HG02759 (cell line): ENCODE measurements around the gene ADAM33.
A peak's percentile ranks its signal among the peaks of the same experiment; 100 is the strongest.

Experiments used
- ATAC-seq: cut with Tn5 transposase; IDR thresholded peaks from one replicate; pipeline ENCODE4 v1.9.1; 2021; ENCODE audit warnings: mild to moderate bottlenecking, moderate library complexity; ENCODE audit not compliant: unreplicated experiment

Gene ADAM33

DNA sequence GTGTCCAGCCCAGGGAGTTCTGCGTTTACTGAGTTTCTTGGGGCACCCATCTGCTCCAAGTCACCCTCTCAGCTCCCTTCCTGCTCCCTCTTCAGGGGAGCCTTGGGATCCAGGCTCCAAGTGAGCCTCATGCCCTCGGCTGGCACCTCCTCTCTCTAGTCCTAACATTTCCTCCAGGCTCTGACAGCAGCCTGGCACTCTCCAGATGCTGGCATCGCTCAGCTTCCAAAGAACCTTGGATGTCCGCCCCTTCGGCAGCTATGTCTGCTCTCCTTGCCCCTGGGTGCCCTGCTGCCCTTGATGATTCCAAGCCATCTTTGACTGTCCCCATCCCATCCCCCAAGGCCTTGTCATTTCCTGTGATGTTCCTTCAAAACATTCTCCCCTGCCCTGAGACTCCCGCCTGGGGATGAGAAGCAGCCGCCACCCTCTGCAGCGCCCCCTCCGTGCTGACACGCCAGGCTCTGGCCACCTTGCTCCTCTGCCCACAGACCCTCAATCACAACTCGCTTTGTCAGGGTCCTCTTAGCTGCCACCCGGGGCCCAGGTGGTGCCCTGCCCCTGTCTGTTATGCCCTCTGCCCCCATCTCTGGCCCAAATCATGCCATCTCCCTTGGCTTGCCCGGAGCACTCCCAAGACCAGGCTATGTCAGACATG lies 12.0 kb downstream of the ADAM33 start:
- no peak for ATAC-seq

DNA sequence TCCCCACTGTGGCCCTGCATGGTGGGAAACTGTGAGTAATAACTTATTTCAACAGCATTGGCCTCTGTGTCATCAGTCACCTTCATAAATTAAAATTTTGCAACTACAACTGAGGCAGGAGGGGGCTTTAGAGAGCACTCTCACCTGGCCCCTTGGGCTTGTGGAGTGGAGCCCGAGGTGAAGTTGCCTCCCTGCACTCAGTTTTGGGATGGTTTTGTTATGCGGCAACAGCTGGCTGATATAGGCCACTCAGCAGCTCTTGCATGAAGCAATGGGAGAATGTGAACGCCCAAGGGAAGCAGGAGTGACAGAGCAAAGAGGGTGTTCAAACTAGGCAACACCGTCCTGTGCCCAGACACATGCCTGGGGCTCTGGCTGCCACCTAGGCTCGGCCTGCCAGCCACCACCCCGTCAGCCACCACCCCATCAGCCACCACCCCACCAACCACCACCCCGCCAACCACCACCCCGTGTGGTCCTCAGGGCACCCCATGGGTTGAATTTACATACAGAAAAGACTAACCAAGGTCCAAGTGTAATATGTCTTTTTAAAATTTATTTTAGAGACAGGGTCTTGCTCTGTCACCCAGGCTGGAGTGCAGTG lies 14.3 kb downstream of the ADAM33 start:
- ATAC-seq = no peak

DNA sequence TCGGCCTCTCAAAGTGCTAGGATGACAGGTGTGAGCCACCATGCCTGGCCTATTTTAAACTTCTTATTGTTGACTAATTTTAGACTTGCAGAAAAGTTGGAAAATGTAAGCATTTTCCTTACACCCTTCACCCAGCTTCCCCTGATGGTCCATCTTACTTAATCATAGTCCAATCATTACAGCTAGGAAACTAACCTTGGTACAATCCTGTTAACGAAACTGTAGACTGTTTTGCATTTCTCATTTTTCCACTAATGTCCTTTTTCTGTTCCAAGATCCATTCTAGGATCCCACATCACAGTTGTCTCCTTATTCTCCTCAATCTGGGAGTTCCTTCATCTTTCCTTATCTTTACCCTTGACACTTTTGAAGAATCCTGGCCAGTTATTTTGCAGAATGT lies 18.0 kb downstream of the ADAM33 start:
- ATAC-seq = no peak

DNA sequence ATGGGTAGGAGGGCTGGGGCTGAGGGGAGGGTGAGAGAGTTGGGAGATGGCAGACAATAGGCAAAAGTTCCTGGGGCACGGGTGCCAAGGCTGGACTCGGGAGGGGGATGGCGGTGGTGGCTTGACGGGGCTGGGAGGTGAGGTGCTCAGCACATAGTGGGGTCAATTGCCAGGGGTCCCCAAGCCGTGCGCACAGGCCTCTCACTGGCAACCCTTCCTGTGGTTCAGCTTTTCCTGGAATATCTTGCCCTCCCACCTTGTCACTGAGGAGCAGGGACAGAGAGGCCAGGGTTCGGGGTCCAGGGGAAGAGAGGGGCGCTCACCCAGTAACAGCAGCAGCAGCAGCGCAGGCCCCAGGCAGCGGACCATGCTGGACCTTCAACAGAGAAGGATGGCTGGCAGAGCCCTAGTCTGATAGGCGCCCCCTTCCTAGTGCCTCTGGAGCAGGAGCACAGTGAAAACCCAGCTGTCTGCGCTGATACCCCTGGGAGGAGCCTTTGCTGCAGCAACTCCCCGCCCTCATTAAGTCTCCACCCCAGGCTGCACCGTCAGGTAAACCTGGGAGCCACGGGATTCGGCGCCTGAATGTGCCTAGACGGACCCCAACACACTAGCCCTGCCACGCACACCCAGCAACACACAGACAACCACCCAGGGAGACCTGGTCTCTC lies 18.6 kb downstream of the ADAM33 start, which contains the start of gene GFRA4:
Gene GFRA4 (minus strand): TSS at position 369 of the 671 bp plus-strand sequence. CDS start 0 bp downstream, at position 369.
- ATAC-seq = no peak

DNA sequence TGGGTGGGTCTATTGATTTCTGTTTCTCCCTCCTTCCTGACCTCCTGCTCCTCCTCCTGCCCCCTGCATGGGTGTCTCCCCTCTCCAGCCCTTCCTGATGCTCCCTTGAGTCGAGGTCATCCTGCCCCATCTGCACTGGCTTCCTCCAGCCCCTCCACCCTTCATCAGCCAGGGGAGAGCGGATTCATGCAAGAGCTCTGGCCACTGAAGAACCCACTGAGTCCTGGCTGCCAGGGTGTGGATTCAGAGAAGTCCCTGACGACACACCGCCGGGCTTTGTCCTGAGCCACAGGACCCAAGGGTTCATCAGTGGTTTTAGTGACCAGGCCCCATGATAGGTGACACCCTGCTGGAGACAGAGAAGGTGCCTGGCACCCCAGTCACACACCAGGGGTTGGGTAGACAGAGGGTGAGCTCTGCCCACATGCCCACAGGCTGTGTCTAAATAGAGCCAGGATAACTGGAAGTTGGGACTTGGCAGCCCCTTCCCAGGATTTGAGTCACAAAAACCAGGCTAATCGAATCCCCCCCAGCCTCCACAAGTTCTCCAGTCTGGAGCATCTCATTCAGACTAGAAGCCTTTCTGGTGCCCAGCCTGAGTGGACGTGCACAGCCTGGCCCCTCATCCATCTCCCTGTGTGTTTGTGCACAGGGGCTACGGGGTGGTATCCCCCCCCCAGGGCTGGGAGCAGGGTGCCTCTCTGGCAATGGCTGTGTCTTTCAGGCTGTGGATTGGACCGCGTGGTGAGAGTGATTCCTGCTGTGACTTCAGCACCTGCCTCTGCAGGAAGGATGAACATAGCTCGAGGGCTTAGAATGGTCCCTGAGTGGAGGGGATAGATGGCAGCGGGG lies 19.8 kb downstream of the ADAM33 start:
- no peak for ATAC-seq

DNA sequence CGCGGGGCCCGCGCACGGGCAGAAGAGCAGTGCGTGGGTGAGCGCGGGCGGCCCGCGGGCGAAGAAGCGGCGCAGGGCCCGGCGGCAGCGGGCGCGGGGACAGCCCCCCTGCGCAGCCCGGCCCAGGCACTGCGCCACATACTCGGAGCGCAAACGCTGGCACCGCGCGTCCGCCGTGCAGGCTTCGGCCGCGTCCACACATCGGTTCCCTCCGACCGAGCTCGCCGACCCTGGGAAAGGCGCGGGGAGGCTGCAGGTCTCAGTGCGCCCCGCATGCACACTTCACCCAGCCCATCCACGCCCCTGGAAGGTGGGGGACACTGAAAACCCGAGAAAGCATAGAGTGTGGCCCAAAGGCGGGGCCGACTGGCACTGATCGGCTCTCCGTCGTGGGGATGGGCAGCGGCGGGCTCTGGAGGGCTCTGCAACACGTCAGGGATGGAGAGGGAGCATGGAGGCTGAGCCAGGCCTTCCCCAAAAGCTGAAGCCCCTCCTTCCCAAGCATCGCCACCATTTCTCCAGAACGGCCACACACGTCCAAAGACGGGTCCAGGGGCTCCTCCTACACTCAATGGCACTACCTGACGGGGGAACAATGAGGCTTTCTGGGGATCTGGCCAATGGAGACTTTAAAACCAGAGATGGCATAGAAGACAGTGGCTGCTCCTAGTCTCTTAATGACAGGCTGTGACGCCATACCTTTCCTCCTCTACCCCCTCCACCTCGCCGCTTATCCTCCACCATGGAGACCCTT lies 20.6 kb downstream of the ADAM33 start:
- no peak for ATAC-seq

DNA sequence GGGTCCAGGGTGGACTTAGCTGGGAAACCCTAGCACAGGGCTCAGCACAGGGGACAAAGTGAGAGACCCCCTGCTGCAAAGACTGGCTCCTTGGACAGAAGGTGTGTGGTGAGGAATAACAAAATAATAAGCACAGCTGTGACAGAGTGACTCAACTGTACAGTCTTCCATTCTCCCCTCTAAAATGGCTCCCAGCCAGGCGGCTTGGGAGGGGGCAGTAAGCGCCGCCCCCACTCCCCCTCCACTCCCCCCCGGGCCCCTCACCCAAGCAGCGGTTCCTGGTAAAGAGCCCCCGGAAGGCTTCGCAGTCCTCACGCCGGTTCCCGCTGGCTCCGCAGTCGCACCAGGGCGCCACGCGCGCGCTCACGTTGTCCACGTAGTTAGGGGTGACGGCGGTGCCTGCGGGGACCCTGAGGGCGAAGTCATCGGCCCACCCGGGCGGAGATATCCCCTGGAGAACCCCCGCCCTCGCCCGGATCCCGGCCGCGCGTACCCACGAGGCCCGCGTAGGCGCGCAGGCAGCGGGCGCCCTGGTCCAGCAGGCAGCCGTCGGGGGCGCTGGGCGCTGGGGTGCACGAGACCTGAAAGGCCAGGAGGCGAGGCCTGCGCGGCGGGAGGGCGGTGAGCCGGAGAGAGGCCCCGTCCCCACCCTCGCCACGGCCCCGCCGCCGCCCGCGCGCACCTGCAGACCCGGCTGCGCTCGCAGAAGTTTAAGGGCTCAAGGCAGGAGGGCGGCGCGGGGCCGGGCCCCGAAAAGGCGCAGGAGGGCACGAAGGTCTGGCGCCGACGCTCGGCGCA lies 21.3 kb downstream of the ADAM33 start:
- ATAC-seq = no peak

DNA sequence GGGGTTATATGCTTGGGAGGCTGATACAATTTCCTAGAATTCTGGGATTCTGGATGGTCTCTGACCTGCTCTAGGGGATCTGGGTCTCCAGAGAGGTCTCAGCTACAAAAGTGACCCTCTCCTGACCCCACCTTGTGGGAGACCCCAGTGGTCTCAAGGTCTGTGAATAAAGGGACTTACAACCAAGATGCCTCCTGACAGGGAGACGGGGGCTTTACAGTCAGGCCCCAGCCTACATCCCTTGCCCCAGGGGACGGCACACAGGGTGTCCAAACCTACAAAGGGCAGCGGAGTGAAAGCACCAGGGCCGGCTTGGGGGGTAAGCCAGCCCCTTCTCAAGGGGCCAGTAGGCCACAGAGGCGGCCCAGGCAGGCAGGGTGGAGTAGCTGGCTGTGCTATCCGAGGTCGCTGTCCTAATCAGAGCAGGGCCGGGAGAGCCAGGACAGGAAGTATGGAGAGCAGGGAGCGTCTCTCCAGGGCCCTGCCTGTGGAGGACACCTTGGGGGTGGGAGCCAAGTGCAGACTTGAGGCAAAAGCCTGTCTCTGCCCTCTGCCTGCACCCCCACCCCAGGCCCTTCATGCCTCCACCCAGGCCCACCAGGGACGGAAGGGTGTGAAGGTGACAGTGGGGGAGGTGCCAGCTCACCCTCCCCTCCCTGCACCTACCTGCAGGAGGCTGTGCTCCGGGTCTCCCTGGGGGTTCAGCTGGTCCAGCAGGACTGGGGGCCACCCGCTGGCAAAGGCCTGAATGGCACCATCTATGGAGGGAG lies 22.1 kb downstream of the ADAM33 start:
- ATAC-seq = no peak

DNA sequence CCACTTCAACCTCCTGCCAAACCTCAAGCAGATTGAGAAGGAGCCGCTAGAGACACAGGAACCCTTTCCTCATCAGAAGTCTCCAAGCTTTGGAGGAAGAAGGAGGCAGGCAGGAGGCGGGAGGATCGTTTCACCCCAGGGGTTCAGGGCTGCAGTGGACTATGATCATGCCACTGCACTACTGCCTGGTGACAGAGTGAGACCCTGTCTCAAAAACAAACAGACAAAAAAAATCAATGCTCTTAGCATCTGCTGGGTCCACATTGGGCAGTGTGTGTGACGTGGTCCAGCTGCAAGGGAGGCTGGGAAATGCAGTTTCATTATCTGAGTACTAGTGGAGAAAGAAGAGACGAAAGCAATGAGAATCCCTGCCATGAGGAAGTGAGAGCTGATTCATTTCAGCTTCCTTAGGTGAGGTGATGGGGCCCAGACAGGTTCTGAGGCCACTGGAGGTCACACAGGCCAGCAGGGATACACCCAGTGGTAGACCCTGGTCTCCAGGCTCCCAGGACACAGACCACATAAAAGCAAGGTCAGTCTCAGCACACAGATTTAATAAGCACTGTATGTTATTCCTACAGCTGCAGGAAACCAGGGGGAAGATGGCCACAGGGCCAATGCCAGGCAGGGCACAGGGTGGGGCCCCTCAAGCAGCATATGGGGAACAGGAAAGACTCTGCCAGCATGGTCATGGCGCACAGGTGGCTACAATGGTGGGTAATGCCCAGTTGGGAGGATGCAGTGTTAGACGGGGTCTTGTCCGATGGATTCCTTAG lies 22.9 kb downstream of the ADAM33 start:
- ATAC-seq = peak; percentile 89

DNA sequence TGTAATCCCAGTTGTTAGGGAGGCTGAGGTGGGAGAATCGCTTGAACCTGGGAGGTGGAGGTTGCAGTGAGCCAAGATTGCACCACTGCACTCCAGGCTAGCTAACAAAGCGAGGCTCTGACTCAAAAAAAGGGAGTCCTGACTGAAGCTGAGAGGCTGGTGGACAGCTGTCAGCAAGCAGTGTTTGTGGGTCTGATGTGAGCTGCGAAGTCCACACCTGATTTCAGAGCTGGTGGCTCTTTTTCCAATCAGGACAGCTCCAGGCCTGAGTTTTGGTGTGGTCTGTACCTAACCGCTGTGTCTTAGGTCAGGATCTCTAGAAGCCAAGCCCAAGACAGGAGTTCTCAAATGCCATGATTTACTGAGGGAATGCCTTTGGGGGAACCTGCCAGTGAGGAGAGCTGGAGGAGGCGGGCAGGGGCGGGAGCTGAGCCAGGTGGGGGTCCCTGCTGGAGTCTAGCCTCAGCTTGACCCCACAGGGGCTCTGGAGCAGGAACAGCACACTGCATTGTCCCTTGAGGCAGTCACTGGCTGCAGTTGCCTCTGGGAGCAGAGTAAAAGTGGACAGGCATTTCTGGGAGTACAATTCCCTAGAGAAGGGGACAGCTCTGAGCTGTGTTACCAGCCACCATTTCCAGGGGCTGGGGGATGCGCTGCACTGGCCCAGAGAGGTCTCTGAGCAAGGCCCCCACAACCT lies 23.6 kb downstream of the ADAM33 start:
- no peak for ATAC-seq

DNA sequence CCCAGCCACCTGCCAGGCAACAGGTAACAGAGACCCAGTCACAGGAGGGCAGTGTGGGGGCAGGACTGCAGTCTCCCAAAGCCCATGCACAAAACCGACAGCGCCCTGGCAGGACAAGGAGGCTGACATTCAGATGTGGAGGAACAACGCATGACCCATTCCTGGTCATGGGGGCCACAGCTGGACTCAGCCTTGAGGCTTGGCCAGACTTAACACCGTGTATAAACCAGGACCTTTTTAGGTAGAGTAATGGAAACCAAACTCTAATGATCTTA lies 26.7 kb downstream of the ADAM33 start:
- ATAC-seq = no peak

DNA sequence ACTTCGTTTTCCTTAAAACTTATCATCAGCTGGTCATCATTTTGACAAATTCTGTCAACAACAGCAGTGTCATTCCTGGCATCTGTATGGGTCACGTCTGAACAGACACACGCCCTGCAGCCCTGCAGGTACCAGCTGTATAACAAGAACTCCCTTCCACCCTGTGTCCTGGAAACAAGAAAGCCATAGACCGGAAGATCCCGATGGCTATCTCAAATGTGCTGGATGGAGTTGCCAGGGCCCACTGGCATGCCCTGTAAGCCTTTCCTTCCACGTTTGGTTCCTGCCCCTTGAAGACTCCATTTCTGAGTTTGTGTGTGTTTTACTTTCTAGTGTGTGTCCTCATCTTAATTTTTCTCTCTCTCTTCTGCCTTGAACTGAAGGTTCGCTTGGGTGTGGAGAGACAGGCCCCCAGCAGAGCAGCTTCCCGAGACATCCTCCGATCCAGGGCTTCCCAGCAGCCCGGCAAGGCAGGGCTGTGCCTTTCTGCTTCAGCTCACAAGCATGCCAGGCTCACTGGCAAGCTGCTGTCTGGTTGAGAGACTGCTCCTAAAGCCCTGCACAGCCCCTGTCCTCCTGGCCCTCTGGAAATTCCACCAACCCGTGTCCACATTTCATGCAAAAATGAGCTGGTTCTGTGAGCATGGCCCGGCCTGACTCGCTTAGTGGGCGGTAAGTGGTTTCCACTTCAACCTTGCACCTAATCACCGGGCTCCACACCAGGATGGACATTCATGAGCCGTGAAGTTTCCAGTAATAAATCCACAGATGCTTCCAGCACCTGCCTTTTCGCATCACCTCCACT lies 27.3 kb downstream of the ADAM33 start:
- ATAC-seq = no peak

DNA sequence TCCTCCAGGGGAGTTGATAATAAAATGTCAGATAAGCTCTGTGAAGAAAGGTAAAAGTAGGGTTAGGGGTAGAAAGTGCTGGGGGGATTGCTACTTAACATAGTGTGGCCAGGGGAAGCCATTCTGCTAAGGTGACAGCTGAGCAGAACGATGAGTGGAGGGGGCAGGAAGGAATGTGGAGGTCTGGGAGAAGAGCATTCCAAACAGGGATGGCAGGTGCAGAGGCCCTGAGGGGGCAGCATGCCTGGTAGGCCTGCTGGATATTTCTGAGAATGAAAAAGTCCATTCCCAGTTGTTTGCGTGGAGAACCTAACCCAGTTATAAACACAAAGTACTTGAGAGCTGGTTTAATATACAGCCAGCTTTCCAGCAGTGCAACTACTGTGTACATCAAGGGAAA lies 27.9 kb downstream of the ADAM33 start:
- no peak for ATAC-seq

DNA sequence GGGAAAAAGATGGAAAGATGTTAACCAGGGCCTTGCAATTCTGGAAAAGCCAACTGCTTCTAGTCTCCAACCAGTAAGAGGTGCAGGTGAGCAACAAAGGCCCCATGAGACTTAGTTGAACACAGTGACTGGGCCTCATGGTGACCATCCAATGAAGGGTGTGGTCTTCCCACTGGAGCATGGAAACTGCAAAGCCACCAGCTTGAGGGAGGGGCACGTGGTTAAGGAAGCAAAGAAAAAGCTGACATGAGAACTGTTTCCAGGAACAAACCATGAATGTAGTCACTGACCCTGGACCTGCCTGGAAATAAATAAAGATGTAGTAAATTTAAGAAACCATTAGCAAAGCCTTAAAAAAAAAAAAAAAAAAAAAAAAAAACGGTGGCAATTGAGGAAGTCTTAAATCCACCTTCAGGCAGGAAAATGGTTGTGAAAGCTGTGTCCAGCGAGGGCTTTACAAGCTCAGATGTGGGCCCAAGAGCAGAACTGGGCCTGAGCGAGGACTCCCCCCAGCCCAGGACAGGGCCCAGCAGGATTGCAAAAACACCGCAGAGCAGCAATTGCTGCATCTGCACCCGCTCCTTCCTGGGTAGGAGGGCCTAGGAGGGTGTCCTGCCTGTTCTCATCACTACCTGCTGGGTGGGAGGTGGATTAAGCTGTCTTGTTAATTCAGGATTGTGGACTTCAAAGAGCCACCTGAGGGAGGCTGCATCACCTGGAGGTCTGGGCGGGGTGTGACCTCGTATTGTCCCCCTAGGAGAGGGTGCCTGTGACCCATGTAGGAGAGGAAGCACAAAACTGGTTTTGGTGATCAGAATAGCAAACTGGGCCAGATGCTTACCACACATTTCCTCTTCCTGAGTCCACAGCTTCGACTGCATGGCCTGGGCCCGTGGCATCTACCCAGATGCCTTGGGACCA lies 28.9 kb downstream of the ADAM33 start:
- no peak for ATAC-seq

DNA sequence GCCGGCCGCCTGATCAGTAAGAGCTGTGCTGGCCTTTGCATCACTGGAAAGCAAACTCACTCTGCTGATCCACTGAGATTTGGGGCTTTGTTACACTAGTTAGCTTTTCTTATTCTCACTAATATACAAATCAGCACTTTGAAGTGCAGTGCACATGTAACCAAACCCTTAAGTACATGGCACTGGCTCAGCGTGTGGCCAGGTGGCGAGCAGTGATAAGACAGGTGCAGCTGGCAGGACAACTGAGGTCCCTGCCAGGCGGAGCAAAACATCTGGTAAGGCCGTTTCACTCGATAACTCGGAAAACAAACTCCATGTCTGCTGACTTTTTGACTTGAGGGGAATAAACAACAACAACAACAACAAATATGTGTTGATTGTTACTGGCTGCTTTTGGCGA lies 29.6 kb downstream of the ADAM33 start:
- ATAC-seq = no peak
